WTC11 (cell line): ENCODE data around the gene NDUFC2. TPM values are rescaled to one million over a fixed set of nuclear protein-coding genes. Genes with fewer than 3 reads are reported as not detected.

Experiments used
- ATAC-seq: fragments of 200-7000 bp; cut with Tn5 transposase; 2 replicates; pipeline ENCODE4 v1.10.0; 2021; ENCODE audit warnings: mild to moderate bottlenecking, moderate library complexity
- CTCF ChIA-PET: fragments of 300-600 bp; sonication (Branson Sonifier 250); formaldehyde crosslinking; loops from one replicate; lab custom pipeline; 2021; ENCODE audit warnings: antibody characterized with exemption; lab: Charles Lee
- POLR2A ChIA-PET: fragments of 350-600 bp; sonication (Branson Sonifier 250); formaldehyde crosslinking; loops from one replicate; lab custom pipeline; 2021; ENCODE audit warnings: antibody characterized with exemption; lab: Charles Lee
- DNase-seq: peaks from one replicate; pipeline ENCODE4 v3.0.0; 2021; ENCODE audit warnings: low spot score
- H3K27ac Mint-ChIP-seq: 2 replicates; pipeline ENCODE4 v1.8.0; 2021; ENCODE audit warnings: mixed read lengths
- H3K27me3 Mint-ChIP-seq: 2 replicates; pipeline ENCODE4 v1.8.0; 2021; ENCODE audit warnings: low read depth, mild to moderate bottlenecking, moderate library complexity, mixed read lengths
- H3K36me3 Mint-ChIP-seq: 2 replicates; pipeline ENCODE4 v1.8.0; 2021; ENCODE audit warnings: mixed read lengths
- H3K4me1 Mint-ChIP-seq: 2 replicates; pipeline ENCODE4 v1.8.0; 2022; ENCODE audit warnings: mixed read lengths
- H3K4me3 Mint-ChIP-seq: 2 replicates; pipeline ENCODE4 v1.8.0; 2021; ENCODE audit warnings: mild to moderate bottlenecking, moderate library complexity, mixed read lengths
- H3K9me3 Mint-ChIP-seq: 2 replicates; pipeline ENCODE4 v1.8.0; 2021; ENCODE audit warnings: mixed read lengths
- ATF3 ChIP-seq: sonication (generic); formaldehyde crosslinking; conservative IDR thresholded peaks from 2 replicates; pipeline ENCODE4 v1.8.1; 2022; ENCODE audit warnings: mild to moderate bottlenecking, missing genetic modification reagents
- CTCF ChIP-seq: fragments of 200-600 bp; IDR thresholded peaks from 2 replicates; pipeline ENCODE4 v1.8.0; 2022; ENCODE audit warnings: antibody characterized with exemption
- HMGXB4 ChIP-seq: sonication (generic); formaldehyde crosslinking; IDR thresholded peaks from 2 replicates; pipeline ENCODE4 v1.8.1; 2023; ENCODE audit warnings: mild to moderate bottlenecking, moderate library complexity, missing genetic modification reagents
- KAT7 ChIP-seq: sonication (generic); formaldehyde crosslinking; IDR thresholded peaks from 2 replicates; pipeline ENCODE4 v1.8.1; 2023; ENCODE audit warnings: missing genetic modification reagents, mild to moderate bottlenecking, borderline replicate concordance
- NFATC4 ChIP-seq: fragments of 250-450 bp; sonication (Bioruptor Pico); IDR thresholded peaks from 2 replicates; pipeline ENCODE4 v1.9.0; 2021; ENCODE audit warnings: mild to moderate bottlenecking
- NR1H2 ChIP-seq: sonication (generic); formaldehyde crosslinking; IDR thresholded peaks from 2 replicates; pipeline ENCODE4 v1.9.0; 2021; ENCODE audit warnings: mild to moderate bottlenecking, moderate library complexity, missing genetic modification reagents
- PRDM15 ChIP-seq: sonication (generic); formaldehyde crosslinking; IDR thresholded peaks from 2 replicates; pipeline ENCODE4 v1.8.0; 2022; ENCODE audit warnings: missing genetic modification reagents
- USF1 ChIP-seq: sonication (generic); formaldehyde crosslinking; IDR thresholded peaks from 2 replicates; pipeline ENCODE4 v1.8.0; 2022; ENCODE audit warnings: mild to moderate bottlenecking, missing genetic modification reagents
- ZNF263 ChIP-seq: sonication (generic); formaldehyde crosslinking; IDR thresholded peaks from 2 replicates; pipeline ENCODE4 v1.8.1; 2022; ENCODE audit warnings: low read depth, mild to moderate bottlenecking, moderate library complexity, missing genetic modification reagents
- total RNA-seq: library from RNA; stranded (reverse); gene quantifications from 3 replicates; pipeline ENCODE4 v1.2.3, GENCODE V29; 2021
- TF ChIP-seq, protein P1 (sequence below): sonication (generic); formaldehyde crosslinking; IDR thresholded peaks from 2 replicates; pipeline ENCODE4 v1.8.0; 2022; ENCODE audit warnings: mild to moderate bottlenecking, missing genetic modification reagents
- TF ChIP-seq, protein P2 (sequence below): sonication (generic); formaldehyde crosslinking; IDR thresholded peaks from 2 replicates; pipeline ENCODE4 v1.8.1; 2022; ENCODE audit warnings: low read depth, mild to moderate bottlenecking, moderate library complexity, missing genetic modification reagents, borderline replicate concordance
- TF ChIP-seq, protein P3 (sequence below): sonication (generic); formaldehyde crosslinking; IDR thresholded peaks from 2 replicates; pipeline ENCODE4 v1.8.0; 2023; ENCODE audit warnings: missing genetic modification reagents, mild to moderate bottlenecking, borderline replicate concordance

The NDUFC2 gene
- total RNA-seq, 1 experiment from 2014 or later, result 215 TPM

DNA sequence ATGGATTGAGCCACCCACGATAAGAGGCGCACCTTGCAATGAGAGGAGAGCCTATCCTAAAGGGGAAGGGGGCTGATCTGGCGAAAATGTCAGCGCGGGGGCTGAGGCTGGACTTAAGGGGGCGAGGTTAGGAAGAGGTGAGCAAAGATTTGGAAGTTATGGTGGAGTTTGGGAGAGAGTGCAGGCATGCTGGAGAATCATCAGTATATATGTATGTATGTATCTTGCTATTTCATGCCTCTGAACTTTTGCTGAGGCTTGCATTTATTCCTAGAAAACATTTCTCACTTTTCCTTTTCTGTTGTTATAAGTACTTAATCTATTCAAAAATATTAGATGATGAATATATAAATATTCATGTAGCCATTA, 33.2 kb downstream of the NDUFC2 start:
- H3K27ac Mint-ChIP-seq, result no peak overlapping the region
- no peaks in the 10 kb centered on the region; the same call in 1 of the 2 replicates for H3K36me3 Mint-ChIP-seq
- CTCF ChIA-PET, result interaction anchor here (0.8 to 4.2 kb wide), 18 partner anchors 9 to 295 kb away, joined by 3 to 46 read pairs (median 6); partner anchors contain the start of genes ALG8, INTS4, KCTD21 and NDUFC2
- peaks cover 23% of the 10 kb centered on the region for H3K27me3 Mint-ChIP-seq
- POLR2A ChIA-PET, result interaction anchor here (1.0 kb wide), 1 partner anchor 52 kb away, joined by 3 read pairs; the partner anchor contains the start of gene INTS4
- H3K4me3 Mint-ChIP-seq, result peak overlapping the region; percentile 62
- DNase-seq, result no peak
- peaks cover 4% of the 10 kb centered on the region; the same call in 1 of the 2 replicates for H3K9me3 Mint-ChIP-seq
- no peak for TF ChIP-seq PRDM15 (CRISPR knock-in tag)
- TF ChIP-seq, protein P1, sequence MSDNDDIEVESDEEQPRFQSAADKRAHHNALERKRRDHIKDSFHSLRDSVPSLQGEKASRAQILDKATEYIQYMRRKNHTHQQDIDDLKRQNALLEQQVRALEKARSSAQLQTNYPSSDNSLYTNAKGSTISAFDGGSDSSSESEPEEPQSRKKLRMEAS (CRISPR knock-in tag), result no peak
- TF ChIP-seq ATF3 (CRISPR knock-in tag), result no peak
- TF ChIP-seq, protein P2, sequence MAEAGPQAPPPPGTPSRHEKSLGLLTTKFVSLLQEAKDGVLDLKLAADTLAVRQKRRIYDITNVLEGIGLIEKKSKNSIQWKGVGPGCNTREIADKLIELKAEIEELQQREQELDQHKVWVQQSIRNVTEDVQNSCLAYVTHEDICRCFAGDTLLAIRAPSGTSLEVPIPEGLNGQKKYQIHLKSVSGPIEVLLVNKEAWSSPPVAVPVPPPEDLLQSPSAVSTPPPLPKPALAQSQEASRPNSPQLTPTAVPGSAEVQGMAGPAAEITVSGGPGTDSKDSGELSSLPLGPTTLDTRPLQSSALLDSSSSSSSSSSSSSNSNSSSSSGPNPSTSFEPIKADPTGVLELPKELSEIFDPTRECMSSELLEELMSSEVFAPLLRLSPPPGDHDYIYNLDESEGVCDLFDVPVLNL (CRISPR knock-in tag), result no peak
- TF ChIP-seq ZNF263, result no peak
- TF ChIP-seq NR1H2 (CRISPR knock-in tag), result no peak
- TF ChIP-seq, all 79 proteins: peak for 0
- ATAC-seq, result no peak
- peaks cover 23% of the 10 kb centered on the region for H3K4me1 Mint-ChIP-seq

DNA sequence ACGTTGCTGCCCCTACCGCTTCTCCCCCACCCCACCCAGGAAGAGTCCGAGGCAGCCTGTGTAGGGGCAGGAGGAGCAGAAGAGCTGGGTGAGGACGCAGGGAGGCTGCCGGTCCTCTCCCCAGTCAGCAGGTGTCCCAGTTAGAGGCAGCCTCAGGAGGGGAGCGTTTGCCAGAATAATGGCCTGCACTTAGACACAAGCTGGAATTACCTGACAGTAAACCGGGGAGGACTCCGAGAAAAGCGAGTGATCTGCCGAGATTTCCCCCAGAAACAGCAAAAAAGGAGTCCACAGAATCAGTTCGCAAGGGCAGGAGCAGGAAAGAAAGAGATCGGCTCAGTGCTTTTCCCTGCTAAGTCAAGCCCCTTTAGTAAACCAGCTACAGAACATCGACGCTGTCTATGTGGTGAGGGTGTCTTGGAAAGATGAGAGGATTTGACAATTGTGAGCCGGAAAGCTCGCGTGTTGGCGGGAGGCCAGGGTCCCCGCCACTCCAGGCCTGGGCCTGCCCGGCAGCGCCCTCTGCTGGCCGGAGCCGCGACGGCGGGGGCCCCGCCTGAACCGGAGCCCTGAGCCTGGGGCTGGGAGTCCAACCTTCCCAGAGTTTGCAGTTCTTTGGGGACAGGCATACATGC, 33.7 kb downstream of the NDUFC2 start:
- Mint-ChIP-seq H3K27ac (no peak overlapping the region), H3K9me3 (peaks cover 4% of the 10 kb centered on the region; the same call in 1 of the 2 replicates), H3K4me3 (peak overlapping the region; percentile 62), H3K27me3 (peaks cover 23% of the 10 kb centered on the region), H3K36me3 (no peaks in the 10 kb centered on the region; the same call in 1 of the 2 replicates), H3K4me1 (peaks cover 24% of the 10 kb centered on the region)
- peak; percentile 92 for ATAC-seq
- DNase-seq, result peak; percentile 82
- TF ChIP-seq USF1 (CRISPR knock-in tag) (0 out of 2 replicates have a peak, but pooled peaks have one; percentile 25), HMGXB4 (CRISPR knock-in tag) (peak; percentile 65), KAT7 (CRISPR knock-in tag) (no peak), NFATC4 (no peak), CTCF (peak; percentile 97)
- TF ChIP-seq, protein P3, sequence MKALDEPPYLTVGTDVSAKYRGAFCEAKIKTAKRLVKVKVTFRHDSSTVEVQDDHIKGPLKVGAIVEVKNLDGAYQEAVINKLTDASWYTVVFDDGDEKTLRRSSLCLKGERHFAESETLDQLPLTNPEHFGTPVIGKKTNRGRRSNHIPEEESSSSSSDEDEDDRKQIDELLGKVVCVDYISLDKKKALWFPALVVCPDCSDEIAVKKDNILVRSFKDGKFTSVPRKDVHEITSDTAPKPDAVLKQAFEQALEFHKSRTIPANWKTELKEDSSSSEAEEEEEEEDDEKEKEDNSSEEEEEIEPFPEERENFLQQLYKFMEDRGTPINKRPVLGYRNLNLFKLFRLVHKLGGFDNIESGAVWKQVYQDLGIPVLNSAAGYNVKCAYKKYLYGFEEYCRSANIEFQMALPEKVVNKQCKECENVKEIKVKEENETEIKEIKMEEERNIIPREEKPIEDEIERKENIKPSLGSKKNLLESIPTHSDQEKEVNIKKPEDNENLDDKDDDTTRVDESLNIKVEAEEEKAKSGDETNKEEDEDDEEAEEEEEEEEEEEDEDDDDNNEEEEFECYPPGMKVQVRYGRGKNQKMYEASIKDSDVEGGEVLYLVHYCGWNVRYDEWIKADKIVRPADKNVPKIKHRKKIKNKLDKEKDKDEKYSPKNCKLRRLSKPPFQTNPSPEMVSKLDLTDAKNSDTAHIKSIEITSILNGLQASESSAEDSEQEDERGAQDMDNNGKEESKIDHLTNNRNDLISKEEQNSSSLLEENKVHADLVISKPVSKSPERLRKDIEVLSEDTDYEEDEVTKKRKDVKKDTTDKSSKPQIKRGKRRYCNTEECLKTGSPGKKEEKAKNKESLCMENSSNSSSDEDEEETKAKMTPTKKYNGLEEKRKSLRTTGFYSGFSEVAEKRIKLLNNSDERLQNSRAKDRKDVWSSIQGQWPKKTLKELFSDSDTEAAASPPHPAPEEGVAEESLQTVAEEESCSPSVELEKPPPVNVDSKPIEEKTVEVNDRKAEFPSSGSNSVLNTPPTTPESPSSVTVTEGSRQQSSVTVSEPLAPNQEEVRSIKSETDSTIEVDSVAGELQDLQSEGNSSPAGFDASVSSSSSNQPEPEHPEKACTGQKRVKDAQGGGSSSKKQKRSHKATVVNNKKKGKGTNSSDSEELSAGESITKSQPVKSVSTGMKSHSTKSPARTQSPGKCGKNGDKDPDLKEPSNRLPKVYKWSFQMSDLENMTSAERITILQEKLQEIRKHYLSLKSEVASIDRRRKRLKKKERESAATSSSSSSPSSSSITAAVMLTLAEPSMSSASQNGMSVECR (CRISPR knock-in tag), result 0 out of 2 replicates have a peak, but pooled peaks have one; percentile 23
- TF ChIP-seq, protein P1 (CRISPR knock-in tag), result peak; percentile 71; the same call in 1 of the 2 replicates
- ChIA-PET CTCF (interaction anchor here (0.6 to 4.2 kb wide), 22 partner anchors 9 to 295 kb away, joined by 3 to 46 read pairs (median 5); partner anchors contain the start of genes ALG8, INTS4, KCTD21 and NDUFC2), POLR2A (interaction anchor here (1.0 kb wide), 1 partner anchor 51 kb away, joined by 3 read pairs; the partner anchor contains the start of gene INTS4)
